GM12878 (cell line): ENCODE data around the gene WNT11. TPM values are rescaled to one million over a fixed set of nuclear protein-coding genes. Genes with fewer than 3 reads are reported as not detected.

Experiments used
- BCL11A ChIP-seq: IDR thresholded peaks from 2 replicates; pipeline ENCODE4 v1.6.1; 2011; ENCODE audit warnings: low read depth, low read length
- EGR1 ChIP-seq, 2 experiments: IDR thresholded peaks; 1 replicate in 1 of 2; 2 replicates in 1 of 2; pipeline ENCODE4 v1.6.1; 2011 to 2012; ENCODE audit warnings: low read depth in 2 of 2, low read length in 2 of 2, borderline replicate concordance in 1 of 2, mild to moderate bottlenecking in 1 of 2, moderate library complexity in 1 of 2
- HCFC1 ChIP-seq: fragments of 150-350 bp; IDR thresholded peaks from 2 replicates; pipeline ENCODE4 v1.6.1; 2014; ENCODE audit warnings: low read length
- MEF2B ChIP-seq: fragments of 450-650 bp; IDR thresholded peaks from 2 replicates; pipeline ENCODE4 v1.6.1; 2018; ENCODE audit warnings: mild to moderate bottlenecking, moderate library complexity; ENCODE audit not compliant: partially characterized antibody, poor library complexity, severe bottlenecking
- PAX8 ChIP-seq: fragments of 450-650 bp; IDR thresholded peaks from 2 replicates; pipeline ENCODE4 v1.6.1; 2017; ENCODE audit warnings: mild to moderate bottlenecking, moderate library complexity
- REST ChIP-seq: IDR thresholded peaks from 2 replicates; pipeline ENCODE4 v1.6.1; 2012; ENCODE audit warnings: mild to moderate bottlenecking, low read depth, low read length
- SIN3A ChIP-seq: IDR thresholded peaks from 2 replicates; pipeline ENCODE4 v1.6.1; 2012; ENCODE audit warnings: low read depth, low read length, improper control_type of control experiment
- SMAD5 ChIP-seq: IDR thresholded peaks from 2 replicates; pipeline ENCODE4 v1.6.1; 2016; ENCODE audit warnings: antibody characterized with exemption, low read depth
- ZBED1 ChIP-seq: IDR thresholded peaks from 2 replicates; pipeline ENCODE4 v1.6.1; 2016; ENCODE audit warnings: borderline replicate concordance
- ZBTB40 ChIP-seq: fragments of 450-650 bp; IDR thresholded peaks from 2 replicates; pipeline ENCODE4 v1.6.1; 2016; ENCODE audit warnings: mild to moderate bottlenecking, moderate library complexity, borderline replicate concordance
- polyA plus RNA-seq, 11 experiments: library from polyadenylated mRNA; depleted of rRNA in 4 of 11; unstranded in 6 of 11; stranded (reverse) in 5 of 11; fragments of >200 nt; fragmentation: Nextera tagmentation in 4 of 11; fragmentation: Illumina TruSeq in 1 of 11; extraction: Ambion mirVana in 4 of 11; extraction: Trizol in 1 of 11; gene quantifications; 1 replicate in 1 of 11; 2 replicates in 10 of 11; pipeline versions ENCODE4 v1.2.1 to v1.2.3, GENCODE V29; 2011 to 2016; ENCODE audit warnings: inconsistent platforms in 2 of 11, missing spikeins in 2 of 11, low read depth in 1 of 11
- total RNA-seq, 4 experiments: library from RNA; depleted of rRNA in 3 of 4; stranded (reverse); fragments of >200 nt in 3 of 4; fragmentation: Illumina TruSeq in 1 of 4; extraction: Trizol in 1 of 4; gene quantifications; 2 replicates each; pipeline versions ENCODE4 v1.2.1 to v1.2.3, GENCODE V29; 2013 to 2021
- TF ChIP-seq, protein P1 (sequence below): fragments of 450-650 bp; formaldehyde crosslinking; IDR thresholded peaks from 2 replicates; pipeline ENCODE4 v1.5.0; 2022; ENCODE audit warnings: mild to moderate bottlenecking, missing genetic modification characterization
- TF ChIP-seq, protein P2 (sequence below): IDR thresholded peaks from 2 replicates; pipeline ENCODE4 v1.6.1; 2011; ENCODE audit warnings: borderline replicate concordance, low read depth, mild to moderate bottlenecking, moderate library complexity, low read length; ENCODE audit not compliant: insufficient read depth, poor library complexity, severe bottlenecking
- TF ChIP-seq, protein P3 (sequence below): fragments of 450-650 bp; IDR thresholded peaks from 2 replicates; pipeline ENCODE4 v1.6.1; 2016; ENCODE audit warnings: mild to moderate bottlenecking

The WNT11 gene
- total and polyA plus RNA-seq, 10 of the 15 experiments (the other 5 are each of a cell fraction or from before 2014, with no cell fraction given): 0.05 to 0.19 TPM; not detected in 8

- TF ChIP-seq, protein P1, sequence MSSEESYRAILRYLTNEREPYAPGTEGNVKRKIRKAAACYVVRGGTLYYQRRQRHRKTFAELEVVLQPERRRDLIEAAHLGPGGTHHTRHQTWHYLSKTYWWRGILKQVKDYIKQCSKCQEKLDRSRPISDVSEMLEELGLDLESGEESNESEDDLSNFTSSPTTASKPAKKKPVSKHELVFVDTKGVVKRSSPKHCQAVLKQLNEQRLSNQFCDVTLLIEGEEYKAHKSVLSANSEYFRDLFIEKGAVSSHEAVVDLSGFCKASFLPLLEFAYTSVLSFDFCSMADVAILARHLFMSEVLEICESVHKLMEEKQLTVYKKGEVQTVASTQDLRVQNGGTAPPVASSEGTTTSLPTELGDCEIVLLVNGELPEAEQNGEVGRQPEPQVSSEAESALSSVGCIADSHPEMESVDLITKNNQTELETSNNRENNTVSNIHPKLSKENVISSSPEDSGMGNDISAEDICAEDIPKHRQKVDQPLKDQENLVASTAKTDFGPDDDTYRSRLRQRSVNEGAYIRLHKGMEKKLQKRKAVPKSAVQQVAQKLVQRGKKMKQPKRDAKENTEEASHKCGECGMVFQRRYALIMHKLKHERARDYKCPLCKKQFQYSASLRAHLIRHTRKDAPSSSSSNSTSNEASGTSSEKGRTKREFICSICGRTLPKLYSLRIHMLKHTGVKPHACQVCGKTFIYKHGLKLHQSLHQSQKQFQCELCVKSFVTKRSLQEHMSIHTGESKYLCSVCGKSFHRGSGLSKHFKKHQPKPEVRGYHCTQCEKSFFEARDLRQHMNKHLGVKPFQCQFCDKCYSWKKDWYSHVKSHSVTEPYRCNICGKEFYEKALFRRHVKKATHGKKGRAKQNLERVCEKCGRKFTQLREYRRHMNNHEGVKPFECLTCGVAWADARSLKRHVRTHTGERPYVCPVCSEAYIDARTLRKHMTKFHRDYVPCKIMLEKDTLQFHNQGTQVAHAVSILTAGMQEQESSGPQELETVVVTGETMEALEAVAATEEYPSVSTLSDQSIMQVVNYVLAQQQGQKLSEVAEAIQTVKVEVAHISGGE (CRISPR knock-in tag): no peak
- no peak for TF ChIP-seq BCL11A
- TF ChIP-seq ZBED1: peak; percentile 65
- TF ChIP-seq, protein P2, sequence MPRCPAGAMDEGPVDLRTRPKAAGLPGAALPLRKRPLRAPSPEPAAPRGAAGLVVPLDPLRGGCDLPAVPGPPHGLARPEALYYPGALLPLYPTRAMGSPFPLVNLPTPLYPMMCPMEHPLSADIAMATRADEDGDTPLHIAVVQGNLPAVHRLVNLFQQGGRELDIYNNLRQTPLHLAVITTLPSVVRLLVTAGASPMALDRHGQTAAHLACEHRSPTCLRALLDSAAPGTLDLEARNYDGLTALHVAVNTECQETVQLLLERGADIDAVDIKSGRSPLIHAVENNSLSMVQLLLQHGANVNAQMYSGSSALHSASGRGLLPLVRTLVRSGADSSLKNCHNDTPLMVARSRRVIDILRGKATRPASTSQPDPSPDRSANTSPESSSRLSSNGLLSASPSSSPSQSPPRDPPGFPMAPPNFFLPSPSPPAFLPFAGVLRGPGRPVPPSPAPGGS: no peak
- no peak; a peak in 1 of 3 replicates for TF ChIP-seq EGR1 (IDR thresholded peaks at IDR 0.05; ENCODE audit: borderline replicate concordance in 1 of 2, low read depth in 2 of 2, low read length in 2 of 2)
- TF ChIP-seq ZBTB40: peak; percentile 81
- peak; percentile 8; the same call in 1 of the 2 replicates for TF ChIP-seq HCFC1
- TF ChIP-seq, protein P3, sequence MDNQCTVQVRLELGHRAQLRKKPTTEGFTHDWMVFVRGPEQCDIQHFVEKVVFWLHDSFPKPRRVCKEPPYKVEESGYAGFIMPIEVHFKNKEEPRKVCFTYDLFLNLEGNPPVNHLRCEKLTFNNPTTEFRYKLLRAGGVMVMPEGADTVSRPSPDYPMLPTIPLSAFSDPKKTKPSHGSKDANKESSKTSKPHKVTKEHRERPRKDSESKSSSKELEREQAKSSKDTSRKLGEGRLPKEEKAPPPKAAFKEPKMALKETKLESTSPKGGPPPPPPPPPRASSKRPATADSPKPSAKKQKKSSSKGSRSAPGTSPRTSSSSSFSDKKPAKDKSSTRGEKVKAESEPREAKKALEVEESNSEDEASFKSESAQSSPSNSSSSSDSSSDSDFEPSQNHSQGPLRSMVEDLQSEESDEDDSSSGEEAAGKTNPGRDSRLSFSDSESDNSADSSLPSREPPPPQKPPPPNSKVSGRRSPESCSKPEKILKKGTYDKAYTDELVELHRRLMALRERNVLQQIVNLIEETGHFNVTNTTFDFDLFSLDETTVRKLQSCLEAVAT: no peak; the same call in 1 of the 2 replicates
- TF ChIP-seq PAX8: no peak
- TF ChIP-seq REST: no peak
- TF ChIP-seq SMAD5: no peak
- no peak; the same call in 1 of the 2 replicates for TF ChIP-seq SIN3A
- peak; percentile 29 for TF ChIP-seq MEF2B
These were observed 29.2 kb upstream of the WNT11 start (continued) for GRCh38 chr11:76235233-76236091.
